CD14-positive monocyte (primary cell): ENCODE results near the gene TCP11. TPM values are rescaled to one million over a fixed set of nuclear protein-coding genes. Genes with fewer than 3 reads are reported as not detected.

ENCODE experiments used
- DNase-seq, 3 donors: peaks; one replicate each; pipeline ENCODE4 v3.0.0-alpha.2; 2011 to 2022
- H2AFZ ChIP-seq: 2 replicates; pipeline ENCODE4 v1.6.0; 2012; ENCODE audit warnings: mild to moderate bottlenecking, low read depth, low read length, inconsistent platforms; ENCODE audit not compliant: insufficient read depth, poor library complexity, severe bottlenecking
- H3K27ac ChIP-seq, 2 donors: 1 replicate in 1 of 2; 2 replicates in 1 of 2; pipeline ENCODE4 v1.5.1; 2012 to 2013; ENCODE audit warnings: low read length in 2 of 2, control low read depth in 1 of 2, inconsistent platforms in 1 of 2, low read depth in 1 of 2, mild to moderate bottlenecking in 1 of 2
- H3K27me3 ChIP-seq, 2 donors: one replicate each; pipeline versions ENCODE4 v1.6.0 to v1.6.1; 2011 to 2013; ENCODE audit warnings: low read length in 2 of 2; ENCODE audit not compliant: control insufficient read depth in 2 of 2, insufficient read depth in 2 of 2
- H3K36me3 ChIP-seq, 2 donors: replicated peaks in 1 of 2; 1 replicate in 1 of 2; 2 replicates in 1 of 2; pipeline versions ENCODE4 v1.5.1 to v1.6.1; 2012 to 2013; ENCODE audit warnings: low read length in 2 of 2, control low read depth in 1 of 2, inconsistent platforms in 1 of 2, mild to moderate bottlenecking in 1 of 2; ENCODE audit not compliant: insufficient read depth in 2 of 2, control insufficient read depth in 1 of 2
- H3K4me1 ChIP-seq, 2 donors: 1 replicate in 1 of 2; 2 replicates in 1 of 2; pipeline versions ENCODE4 v1.5.1 to v1.6.1; 2012 to 2013; ENCODE audit warnings: low read length in 2 of 2, control low read depth in 1 of 2, inconsistent platforms in 1 of 2, mild to moderate bottlenecking in 1 of 2, moderate library complexity in 1 of 2; ENCODE audit not compliant: insufficient read depth in 2 of 2, control insufficient read depth in 1 of 2
- H3K4me2 ChIP-seq: replicated peaks from 2 replicates; pipeline ENCODE3; 2012; ENCODE audit warnings: low read length, moderate library complexity, mild to moderate bottlenecking; ENCODE audit not compliant: poor library complexity, severe bottlenecking; ENCODE audit errors: extremely low read depth
- H3K4me3 ChIP-seq, 3 experiments: fragments of 200-600 bp in 1 of 3; sonication (generic) in 1 of 3; replicated peaks in 1 of 3; 1 replicate in 2 of 3; 2 replicates in 1 of 3; pipeline ENCODE4 v1.5.1; 2011 to 2013; ENCODE audit warnings: low read length in 3 of 3, mild to moderate bottlenecking in 3 of 3, control low read depth in 2 of 3, low read depth in 2 of 3, inconsistent platforms in 1 of 3, moderate library complexity in 1 of 3
- H3K79me2 ChIP-seq: 2 replicates; pipeline ENCODE4 v1.6.0; 2012; ENCODE audit warnings: mild to moderate bottlenecking, control low read depth, inconsistent platforms, low read length, moderate library complexity; ENCODE audit not compliant: insufficient read depth
- H3K9ac ChIP-seq: 2 replicates; pipeline ENCODE4 v1.6.0; 2017; ENCODE audit warnings: low read length, mild to moderate bottlenecking; ENCODE audit not compliant: insufficient read depth, poor library complexity, severe bottlenecking
- H3K9me3 ChIP-seq, 2 donors: replicated peaks in 1 of 2; 1 replicate in 1 of 2; 2 replicates in 1 of 2; pipeline versions ENCODE4 v1.5.1 to v1.6.1; 2012 to 2013; ENCODE audit warnings: low read length in 2 of 2, control low read depth in 1 of 2; ENCODE audit not compliant: control insufficient read depth in 1 of 2, insufficient read depth in 1 of 2
- H4K20me1 ChIP-seq: 2 replicates; pipeline ENCODE4 v1.6.0; 2012; ENCODE audit warnings: mild to moderate bottlenecking, low read length, control low read depth, moderate library complexity; ENCODE audit not compliant: insufficient read depth
- H3K27ac Mint-ChIP-seq, 7 donors: one replicate each; pipeline ENCODE4 v1.8.0; 2020; ENCODE audit warnings: mild to moderate bottlenecking in 7 of 7, mixed read lengths in 7 of 7, moderate library complexity in 6 of 7, inconsistent platforms in 2 of 7
- H3K27me3 Mint-ChIP-seq, 3 donors: one replicate each; pipeline ENCODE4 v1.8.0; 2021 to 2022; ENCODE audit warnings: low read depth in 3 of 3, mild to moderate bottlenecking in 3 of 3, mixed read lengths in 3 of 3, moderate library complexity in 3 of 3, inconsistent platforms in 1 of 3
- H3K36me3 Mint-ChIP-seq, 2 donors: one replicate each; pipeline ENCODE4 v1.8.0; 2020; ENCODE audit warnings: mixed read lengths in 2 of 2, inconsistent platforms in 1 of 2, mild to moderate bottlenecking in 1 of 2
- H3K4me1 Mint-ChIP-seq: one replicate; pipeline ENCODE4 v1.8.0; 2020; ENCODE audit warnings: mild to moderate bottlenecking, mixed read lengths
- H3K4me3 Mint-ChIP-seq, 2 donors: one replicate each; pipeline ENCODE4 v1.8.0; 2020; ENCODE audit warnings: mild to moderate bottlenecking in 2 of 2, mixed read lengths in 2 of 2, moderate library complexity in 1 of 2
- H3K9me3 Mint-ChIP-seq, 7 donors: one replicate each; pipeline ENCODE4 v1.8.0; 2020 to 2022; ENCODE audit warnings: mixed read lengths in 7 of 7, mild to moderate bottlenecking in 6 of 7, moderate library complexity in 6 of 7, inconsistent platforms in 2 of 7
- CTCF ChIP-seq: fragments of 200-600 bp; IDR thresholded peaks from one replicate; pipeline ENCODE4 v1.8.0; 2022; ENCODE audit warnings: antibody characterized with exemption, mild to moderate bottlenecking
- WGBS: methylation state at CpG from one replicate; pipeline ENCODE4 v1.1.5; 2013; ENCODE audit warnings: missing lambda C conversion rate; ENCODE audit not compliant: insufficient coverage; 5-methylcytosine and 5-hydroxymethylcytosine counted together
- intact Hi-C, 2 donors: fragments of 100-400 bp; cut with micrococcal nuclease; formaldehyde crosslinking; loops; one replicate each; pipeline versions ENCODE4 v1.15.0 to v1.15.1; 2023
- polyA plus RNA-seq, 3 donors: library from polyadenylated mRNA; depleted of rRNA in 1 of 3; unstranded in 2 of 3; stranded (reverse) in 1 of 3; fragments of 300-500 nt in 2 of 3; fragments of >200 nt in 1 of 3; fragmentation: Illumina TruSeq in 2 of 3; gene quantifications; 1 replicate in 2 of 3; 2 replicates in 1 of 3; pipeline ENCODE4 v1.2.3, GENCODE V29; 2012 to 2021

TCP11 gene
- polyA plus RNA-seq, 3 donors: not detected

GRCh38 chr6:35088281-35089215 lies 52.6 kb downstream of the TCP11 start:
- WGBS: 84% methylated on average over 20 of the region's 24 CpGs
- Histone ChIP-seq H3K4me3 (no peak overlapping the region), H4K20me1 (no peaks in the 10 kb centered on the region), H3K4me1 (no peaks in the 10 kb centered on the region), H3K9ac (no peak overlapping the region), H2AFZ (no peak overlapping the region), H3K27me3 (no peaks in the 10 kb centered on the region), H3K79me2 (no peaks in the 10 kb centered on the region), H3K36me3 (peaks cover 75 to 84% of the 10 kb centered on the region in 2 donors), H3K27ac (no peak overlapping the region), H3K9me3 (no peaks in the 10 kb centered on the region), H3K4me2 (no peak overlapping the region)
- Mint-ChIP-seq H3K4me1 (no peaks in the 10 kb centered on the region), H3K27ac (no peak overlapping the region), H3K36me3 (peaks cover 69 to 77% of the 10 kb centered on the region in 2 donors), H3K4me3 (no peak overlapping the region), H3K9me3 (peaks cover 0 to 1% (median 0%) of the 10 kb centered on the region in 7 donors), H3K27me3 (peaks cover 0 to 2% (median 0%) of the 10 kb centered on the region in 3 donors)
- DNase-seq: no peak
- intact Hi-C loops: no loop called here
- TF ChIP-seq CTCF: no peak

- no peak overlapping the region for H3K4me3 Mint-ChIP-seq
- no peak overlapping the region for H3K9ac ChIP-seq
- H3K27me3 Mint-ChIP-seq: peaks cover 0 to 3% (median 0%) of the 10 kb centered on the region in 3 donors
- no peaks in the 10 kb centered on the region for H3K27me3 ChIP-seq
- H3K9me3 ChIP-seq: no peaks in the 10 kb centered on the region
- no peak for DNase-seq
- no peak overlapping the region for H3K27ac ChIP-seq
- no peak overlapping the region for H3K4me2 ChIP-seq
- TF ChIP-seq CTCF: no peak
- peaks cover 0 to 1% (median 0%) of the 10 kb centered on the region in 7 donors for H3K9me3 Mint-ChIP-seq
- no peaks in the 10 kb centered on the region for H4K20me1 ChIP-seq
- no peaks in the 10 kb centered on the region for H3K4me1 Mint-ChIP-seq
- H2AFZ ChIP-seq: no peak overlapping the region
- H3K27ac Mint-ChIP-seq: peak overlapping the region in 2 of 7 donors; percentile 27 to 49
- H3K36me3 ChIP-seq: peaks cover 84 to 94% of the 10 kb centered on the region in 2 donors
- H3K4me1 ChIP-seq: no peaks in the 10 kb centered on the region
- H3K4me3 ChIP-seq: no peak overlapping the region
- peaks cover 77 to 87% of the 10 kb centered on the region in 2 donors for H3K36me3 Mint-ChIP-seq
- no peaks in the 10 kb centered on the region for H3K79me2 ChIP-seq
- intact Hi-C loops: no loop called here
- 90% methylated on average over 11 of the region's 22 CpGs for WGBS
Observed at GRCh38 chr6:35087361-35088280, 53.5 kb downstream of the TCP11 start.
